ENCODE measurements around the gene NCKAP5L. TPM values are rescaled to one million over a fixed set of nuclear protein-coding genes. Genes with fewer than 3 reads are reported as not detected.

Gene NCKAP5L
- total RNA-seq, 2 donors from 2014 or later: 2.4 to 4.1 TPM

DNA sequence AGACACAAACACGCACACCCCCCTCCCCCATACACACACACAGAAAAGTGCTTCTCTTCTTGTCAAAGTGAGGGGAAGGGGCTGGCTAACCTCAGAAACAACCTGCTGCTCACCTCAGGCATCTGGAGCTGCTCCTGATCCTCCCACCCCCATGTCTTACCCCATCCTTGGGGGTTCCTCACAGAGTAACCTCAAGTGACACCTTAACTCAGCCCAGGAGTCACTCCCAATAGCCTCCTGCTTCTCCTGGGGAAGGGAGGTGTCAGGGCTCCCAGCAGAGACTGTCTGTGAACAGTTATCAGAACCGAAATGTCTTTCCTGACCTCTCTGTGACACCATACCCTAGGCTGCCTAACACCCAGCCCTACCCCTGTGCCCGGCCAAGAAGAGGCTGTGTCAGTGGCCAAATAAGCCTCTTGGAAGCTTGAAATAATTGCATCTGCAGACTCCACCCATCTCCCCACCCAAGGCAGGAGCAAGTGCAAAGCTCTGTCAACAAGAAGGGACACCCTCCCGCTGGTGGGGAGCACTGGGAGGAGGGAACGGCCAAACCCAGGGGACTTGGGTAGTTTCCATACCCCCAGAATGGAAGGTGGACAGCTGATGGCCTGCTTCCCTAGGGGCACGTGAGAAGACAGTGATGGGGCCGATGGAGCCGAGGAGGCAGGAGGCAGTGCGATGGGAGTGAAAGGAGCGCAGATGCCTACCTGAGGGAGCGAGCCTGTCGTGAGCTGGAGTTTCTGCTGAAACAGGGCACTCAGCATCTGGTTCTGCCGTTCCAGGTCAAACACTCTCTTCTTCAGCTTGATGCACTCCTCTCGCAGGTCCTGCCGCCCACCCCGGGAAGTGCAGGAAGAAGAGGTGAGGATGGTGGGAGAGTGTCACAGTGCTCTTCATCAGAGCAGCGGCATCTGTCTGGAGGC lies 26.8 kb downstream of the NCKAP5L start:
- intact Hi-C loops (cut with DNase I): no loop called here
- Histone ChIP-seq H3K4me3 (no peak overlapping the region), H3K9ac (ENCODE audit: low read depth in 2 of 2, low read length in 2 of 2) (no peak overlapping the region), H3K4me1 (no peaks in the 10 kb centered on the region), H3K27me3 (no peaks in the 10 kb centered on the region), H3K36me3 (no peaks in the 10 kb centered on the region), H3K27ac (no peak overlapping the region), H3K9me3 (no peaks in the 10 kb centered on the region)
- no peak for DNase-seq
- TF ChIP-seq CTCF (IDR thresholded peaks at IDR 0.05): no peak

DNA sequence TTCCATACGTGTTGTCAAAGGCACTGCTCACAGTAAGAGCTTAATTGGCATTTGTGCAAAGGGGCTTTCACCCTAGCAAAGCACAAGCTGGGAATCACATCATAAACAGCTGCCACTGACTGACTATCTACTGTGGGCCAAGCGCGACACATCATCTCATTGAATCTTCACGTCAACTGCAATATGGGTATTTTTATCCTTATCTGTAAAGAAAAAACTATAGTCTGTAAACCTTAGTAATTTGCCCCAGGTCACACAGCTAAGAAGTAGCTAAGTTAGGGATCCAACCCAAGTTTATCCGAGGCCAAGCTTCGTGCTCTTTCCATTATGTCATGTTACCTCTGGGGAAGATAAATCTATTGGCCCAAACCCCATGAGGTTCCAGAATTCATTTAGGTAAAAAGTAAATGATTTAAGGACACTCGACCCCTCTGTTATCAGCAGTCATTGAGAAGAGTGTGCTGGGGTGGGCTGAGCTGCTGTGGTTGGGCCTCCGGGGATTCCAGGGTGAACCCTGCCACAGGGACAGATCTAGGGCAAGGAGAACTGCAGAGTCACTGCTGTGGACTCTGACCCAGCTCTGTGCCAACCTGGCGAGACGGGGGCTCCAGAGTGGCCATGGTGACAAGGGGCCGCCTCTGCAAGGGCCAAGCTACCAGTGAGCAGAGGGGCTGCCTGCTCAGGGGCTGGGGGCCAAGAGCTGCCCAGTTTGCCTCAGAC lies 27.6 kb downstream of the NCKAP5L start:
- H3K36me3 ChIP-seq: no peaks in the 10 kb centered on the region
- H3K4me3 ChIP-seq: no peak overlapping the region
- intact Hi-C loops (cut with DNase I): no loop called here
- H3K9ac ChIP-seq (ENCODE audit: low read depth in 2 of 2, low read length in 2 of 2): no peak overlapping the region
- H3K9me3 ChIP-seq: no peaks in the 10 kb centered on the region
- no peak overlapping the region for H3K27ac ChIP-seq
- TF ChIP-seq CTCF (IDR thresholded peaks at IDR 0.05): no peak
- H3K4me1 ChIP-seq: no peaks in the 10 kb centered on the region
- no peak for DNase-seq
- no peaks in the 10 kb centered on the region for H3K27me3 ChIP-seq

DNA sequence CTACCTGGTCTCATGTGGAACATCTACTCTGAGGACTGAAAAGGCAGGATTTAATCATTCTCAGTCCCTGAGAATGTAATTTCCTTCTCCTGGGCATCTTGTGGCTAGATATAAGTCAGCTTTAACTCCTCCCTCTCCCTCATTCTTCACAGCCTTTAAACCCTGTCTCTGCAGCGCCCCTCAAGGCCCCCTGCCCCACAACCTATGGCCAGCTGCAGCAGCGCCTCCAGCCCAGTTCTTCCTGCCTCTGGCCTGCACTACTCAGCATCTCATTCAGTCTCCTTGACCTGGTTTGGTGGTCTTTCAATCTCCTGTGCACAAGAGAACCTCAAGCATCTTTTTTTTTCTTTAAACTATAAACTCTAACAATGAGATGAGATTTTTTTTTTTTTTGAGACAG lies 29.3 kb downstream of the NCKAP5L start:
- H3K27ac ChIP-seq: no peak overlapping the region
- no peak overlapping the region for H3K4me3 ChIP-seq
- TF ChIP-seq CTCF (IDR thresholded peaks at IDR 0.05): no peak
- intact Hi-C loops (cut with DNase I): no loop called here
- no peaks in the 10 kb centered on the region for H3K27me3 ChIP-seq
- H3K4me1 ChIP-seq: no peaks in the 10 kb centered on the region
- no peaks in the 10 kb centered on the region for H3K9me3 ChIP-seq
- DNase-seq: no peak
- H3K9ac ChIP-seq (ENCODE audit: low read depth in 2 of 2, low read length in 2 of 2): no peak overlapping the region
- H3K36me3 ChIP-seq: no peaks in the 10 kb centered on the region

GRCh38 chr12:49798248-49798647 lies 30.0 kb downstream of the NCKAP5L start:
- Histone ChIP-seq H3K27me3 (no peaks in the 10 kb centered on the region), H3K27ac (no peak overlapping the region), H3K9ac (ENCODE audit: low read depth in 2 of 2, low read length in 2 of 2) (no peak overlapping the region), H3K9me3 (no peaks in the 10 kb centered on the region), H3K4me1 (no peaks in the 10 kb centered on the region), H3K4me3 (no peak overlapping the region), H3K36me3 (no peaks in the 10 kb centered on the region)
- no peak for TF ChIP-seq CTCF (IDR thresholded peaks at IDR 0.05)
- intact Hi-C loops (cut with DNase I): no loop called here
- DNase-seq: no peak

GRCh38 chr12:49797449-49797776 lies 30.8 kb downstream of the NCKAP5L start:
- Histone ChIP-seq H3K9me3 (no peaks in the 10 kb centered on the region), H3K4me1 (no peaks in the 10 kb centered on the region), H3K27ac (no peak overlapping the region), H3K36me3 (no peaks in the 10 kb centered on the region), H3K27me3 (no peaks in the 10 kb centered on the region), H3K4me3 (no peak overlapping the region), H3K9ac (ENCODE audit: low read depth in 2 of 2, low read length in 2 of 2) (no peak overlapping the region)
- no peak for DNase-seq
- intact Hi-C loops (cut with DNase I): no loop called here
- no peak for TF ChIP-seq CTCF (IDR thresholded peaks at IDR 0.05)
